Pulmonary artery endothelial cell (primary cell): Measurements from ENCODE around the gene TIPARP. TPM values are rescaled to one million over a fixed set of nuclear protein-coding genes. Genes with fewer than 3 reads are reported as not detected.
"Not testable (repeated sequence)": the region's sequence is repeated elsewhere in the genome, so short reads cannot be mapped to it uniquely, and the experiment has no call there.

Experiments
- DNase-seq: peaks from one replicate; pipeline ENCODE4 v3.0.0-alpha.2; 2011; ENCODE audit warnings: low read depth, low spot score
- total RNA-seq: library from RNA; depleted of rRNA; stranded (reverse); fragments of >200 nt; gene quantifications from 2 replicates; pipeline ENCODE4 v1.2.3, GENCODE V29; 2014

Gene TIPARP
- total RNA-seq, 1 donor from 2014 or later, result 32.7 TPM

DNA sequence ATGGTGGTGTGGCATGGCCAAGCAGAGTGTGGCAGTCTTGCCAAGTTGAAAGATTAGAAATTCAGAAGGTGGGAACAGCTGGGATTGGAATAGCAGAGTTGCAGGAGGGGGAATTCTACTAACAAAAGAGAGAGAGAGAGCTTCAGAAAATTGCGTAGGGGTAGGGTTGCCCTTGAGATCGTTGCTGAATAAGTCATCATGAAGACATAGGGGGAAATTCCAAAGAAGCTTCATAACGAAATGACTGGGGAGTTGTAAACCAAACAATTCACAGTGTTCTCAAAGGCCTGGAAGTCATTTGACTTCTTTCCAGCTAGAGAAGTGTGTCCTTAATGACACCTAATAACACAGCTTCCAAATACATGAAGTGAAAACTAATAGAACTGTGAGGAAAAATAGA lies 26.3 kb upstream of the TIPARP start:
- DNase-seq, result no peak

DNA sequence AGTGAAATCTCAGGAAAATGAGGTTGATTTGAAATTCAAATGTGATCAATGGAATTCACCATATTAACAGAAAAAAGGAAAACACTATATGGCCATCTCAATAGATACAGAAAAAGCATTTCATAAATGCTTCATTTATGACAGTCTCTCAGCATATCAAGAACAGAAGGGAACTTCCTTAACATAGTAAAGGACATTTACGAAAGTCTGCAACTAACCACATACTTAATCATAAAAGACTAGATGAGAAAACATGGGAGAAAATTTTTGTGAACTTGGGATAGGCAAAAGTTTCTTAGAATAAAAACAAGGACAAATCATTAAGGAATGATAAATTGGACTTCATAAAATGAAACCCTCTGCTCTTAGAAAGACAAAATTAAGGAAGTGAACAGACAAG lies 24.7 kb upstream of the TIPARP start:
- no peak for DNase-seq

DNA sequence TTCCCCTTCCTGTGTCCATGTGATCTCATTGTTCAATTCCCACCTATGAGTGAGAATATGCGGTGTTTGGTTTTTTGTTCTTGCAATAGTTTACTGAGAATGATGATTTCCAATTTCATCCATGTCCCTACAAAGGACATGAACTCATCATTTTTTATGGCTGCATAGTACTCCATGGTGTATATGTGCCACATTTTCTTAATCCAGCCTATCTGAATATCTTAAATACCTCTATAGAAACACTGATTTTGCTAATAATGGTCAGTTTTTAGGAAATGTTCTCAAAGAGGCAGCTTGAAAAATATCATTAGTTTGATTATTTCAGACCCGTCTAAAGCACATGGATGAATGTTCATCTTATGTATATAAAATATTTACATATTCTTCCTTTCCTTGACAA lies 21.7 kb upstream of the TIPARP start:
- not testable (repeated sequence) for DNase-seq

DNA sequence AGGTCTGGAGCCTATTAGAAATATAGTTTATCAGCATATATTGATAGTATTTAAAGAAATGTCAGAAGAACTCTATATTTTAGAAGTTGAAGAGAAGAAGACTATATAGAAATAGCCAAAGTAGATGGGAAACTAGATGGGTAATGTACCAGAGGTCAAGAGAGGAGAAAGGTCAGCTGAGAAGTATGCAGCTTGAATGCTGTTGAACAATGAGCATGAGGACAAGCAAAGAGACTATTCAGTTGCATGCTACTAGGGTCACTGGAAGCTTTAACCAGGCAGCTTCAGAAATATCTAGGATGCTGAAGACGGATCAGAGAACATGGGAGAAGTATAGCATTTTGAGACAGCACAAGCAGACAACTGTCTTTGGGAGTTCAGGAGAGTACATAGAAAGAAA lies 19.6 kb upstream of the TIPARP start:
- DNase-seq, result no peak

DNA sequence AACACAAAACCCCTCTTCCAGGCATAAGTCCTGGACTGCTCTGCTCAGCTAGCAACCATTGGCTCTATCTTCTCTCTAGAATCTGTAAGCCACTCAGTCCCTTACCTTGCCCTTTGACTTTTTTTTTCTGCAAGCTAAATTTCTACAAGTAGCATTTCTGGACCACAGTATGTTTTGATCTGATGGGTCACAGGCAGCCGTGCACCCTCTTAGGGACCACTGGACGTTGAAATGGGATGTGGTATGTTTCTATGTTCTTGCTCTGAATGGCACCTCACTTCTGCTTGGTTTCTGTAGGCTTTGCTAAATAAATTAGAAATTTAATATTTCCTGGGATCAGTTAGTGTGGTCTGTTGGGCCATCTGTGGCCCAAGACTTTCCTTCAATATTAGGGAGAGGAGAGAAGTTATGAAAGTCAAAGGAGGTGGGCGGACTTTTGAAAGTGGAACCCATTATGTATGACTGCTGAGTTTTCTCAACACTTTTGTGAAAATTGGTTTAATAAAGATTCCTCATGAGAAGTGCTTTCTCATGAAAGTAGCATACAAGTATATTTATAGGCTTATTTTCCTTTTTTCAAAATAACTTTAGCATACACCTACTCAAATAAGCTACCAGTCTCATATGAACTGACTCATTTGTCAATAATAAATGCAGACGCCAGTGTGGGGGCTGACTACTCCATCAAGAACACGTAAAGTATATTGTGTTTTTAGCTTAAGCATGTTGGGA lies 18.4 kb upstream of the TIPARP start:
- no peak for DNase-seq

DNA sequence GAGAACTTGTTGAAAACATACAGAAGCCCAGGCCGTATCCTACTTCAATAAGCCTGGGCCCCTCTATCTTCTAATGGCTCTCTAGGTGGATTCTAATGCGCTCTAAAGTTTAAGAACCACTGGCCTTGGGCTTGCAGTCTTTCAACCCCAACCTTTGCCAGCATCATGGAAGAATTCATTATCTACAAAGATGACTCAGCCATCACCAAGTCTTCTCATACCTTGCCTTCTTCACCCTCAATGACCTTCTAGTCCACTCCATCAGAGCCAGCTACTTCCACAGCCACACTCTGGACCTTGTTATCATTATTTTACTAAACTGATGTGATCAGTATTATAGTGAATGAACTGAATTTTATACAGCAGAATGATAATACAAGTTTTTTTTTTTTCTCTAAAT lies 16.9 kb upstream of the TIPARP start:
- DNase-seq, result no peak

DNA sequence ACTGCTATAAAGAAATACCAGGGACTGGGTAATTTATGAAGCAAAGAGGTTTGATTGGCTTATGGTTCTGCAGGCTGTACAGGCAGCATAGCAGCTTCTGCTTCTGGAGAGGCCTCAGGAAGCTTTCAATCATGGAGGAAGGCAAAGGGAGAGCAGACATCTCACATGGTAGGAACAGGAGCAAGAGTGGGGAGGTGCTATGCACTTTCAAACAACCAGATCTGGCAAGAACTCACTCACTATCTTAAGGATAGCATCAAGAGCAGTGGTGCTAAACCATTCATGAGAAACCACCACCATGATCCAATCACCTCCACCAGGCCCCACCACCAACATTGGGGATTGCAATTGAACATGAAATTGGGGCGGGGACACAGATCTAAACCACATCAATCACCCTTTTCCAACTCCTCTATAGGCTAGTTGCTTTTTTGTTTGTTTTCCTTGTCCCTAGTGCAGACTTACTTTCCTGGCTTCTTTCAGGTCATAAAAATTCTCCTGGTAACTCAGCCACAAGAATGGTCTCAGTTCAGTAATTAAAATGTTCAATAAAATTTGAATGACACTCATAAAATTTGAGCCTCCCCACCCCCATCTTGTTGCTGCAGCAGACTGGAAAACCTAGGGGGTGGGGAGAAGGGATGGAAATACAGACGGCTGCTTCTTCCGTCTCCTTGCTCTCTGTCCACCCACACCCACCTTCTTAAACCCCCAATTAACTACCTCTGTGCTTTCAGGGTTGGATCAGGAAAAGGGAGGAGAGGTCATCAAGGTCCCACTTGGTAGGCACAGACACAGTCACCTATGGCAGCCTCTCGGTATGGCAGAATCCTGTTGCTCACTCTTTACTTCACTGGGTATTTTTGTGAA lies 16.3 kb upstream of the TIPARP start:
- DNase-seq, result no peak

DNA sequence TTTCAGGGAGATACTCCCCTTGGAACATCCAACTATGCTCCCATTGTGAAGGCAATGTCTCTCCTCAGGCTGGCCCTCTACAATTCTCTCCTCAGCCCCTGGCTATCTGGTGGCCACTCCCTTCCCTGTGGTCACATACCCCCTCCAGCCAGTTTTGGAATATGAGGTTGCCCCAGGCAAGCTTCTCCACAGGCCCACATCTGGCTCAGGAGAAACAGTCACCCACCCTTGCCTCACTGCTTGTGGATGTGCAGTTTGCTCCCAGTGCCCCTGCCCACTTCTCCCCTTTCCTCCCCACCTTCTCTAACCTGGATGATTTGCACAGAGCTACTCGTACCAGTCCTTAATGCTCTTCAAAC lies 15.7 kb upstream of the TIPARP start:
- DNase-seq, result no peak

DNA sequence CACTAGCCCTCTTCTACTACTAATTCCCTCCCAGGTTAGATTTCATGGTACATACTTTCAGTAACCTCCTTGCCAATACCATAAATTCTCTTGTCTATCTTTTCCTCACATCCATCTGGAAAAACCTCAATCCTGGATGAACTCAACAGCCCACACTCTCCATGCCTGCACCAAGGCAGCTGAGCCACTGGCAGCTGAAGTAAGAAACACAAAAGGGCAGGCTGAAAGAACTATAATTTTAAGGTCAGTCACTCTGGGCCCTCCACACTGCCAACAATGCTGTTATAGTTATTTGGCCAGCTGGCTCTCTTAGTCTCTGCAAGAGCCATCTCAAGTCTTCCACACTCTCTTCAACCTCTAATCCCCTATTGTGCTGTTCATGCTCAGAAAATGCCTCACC lies 15.1 kb upstream of the TIPARP start:
- DNase-seq, result no peak

DNA sequence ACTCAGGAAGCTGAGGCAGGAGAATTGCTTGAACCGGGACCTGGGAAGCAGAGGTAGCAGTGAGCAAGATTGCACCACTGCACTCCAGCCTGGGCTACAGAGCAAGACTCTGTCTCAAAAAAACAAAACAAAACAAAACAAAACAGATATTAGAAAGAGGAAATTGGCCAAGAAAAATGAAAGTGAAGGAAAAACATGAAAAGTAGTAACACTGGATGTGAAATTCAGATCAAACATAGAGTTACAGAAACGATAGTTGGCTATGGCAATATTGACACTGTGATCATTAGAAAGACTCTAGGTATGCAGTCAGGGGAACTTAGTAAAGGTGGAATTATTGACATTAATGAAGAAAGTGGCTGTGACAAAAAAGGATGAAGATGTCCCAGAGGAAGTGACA lies 13.2 kb upstream of the TIPARP start:
- no peak for DNase-seq

DNA sequence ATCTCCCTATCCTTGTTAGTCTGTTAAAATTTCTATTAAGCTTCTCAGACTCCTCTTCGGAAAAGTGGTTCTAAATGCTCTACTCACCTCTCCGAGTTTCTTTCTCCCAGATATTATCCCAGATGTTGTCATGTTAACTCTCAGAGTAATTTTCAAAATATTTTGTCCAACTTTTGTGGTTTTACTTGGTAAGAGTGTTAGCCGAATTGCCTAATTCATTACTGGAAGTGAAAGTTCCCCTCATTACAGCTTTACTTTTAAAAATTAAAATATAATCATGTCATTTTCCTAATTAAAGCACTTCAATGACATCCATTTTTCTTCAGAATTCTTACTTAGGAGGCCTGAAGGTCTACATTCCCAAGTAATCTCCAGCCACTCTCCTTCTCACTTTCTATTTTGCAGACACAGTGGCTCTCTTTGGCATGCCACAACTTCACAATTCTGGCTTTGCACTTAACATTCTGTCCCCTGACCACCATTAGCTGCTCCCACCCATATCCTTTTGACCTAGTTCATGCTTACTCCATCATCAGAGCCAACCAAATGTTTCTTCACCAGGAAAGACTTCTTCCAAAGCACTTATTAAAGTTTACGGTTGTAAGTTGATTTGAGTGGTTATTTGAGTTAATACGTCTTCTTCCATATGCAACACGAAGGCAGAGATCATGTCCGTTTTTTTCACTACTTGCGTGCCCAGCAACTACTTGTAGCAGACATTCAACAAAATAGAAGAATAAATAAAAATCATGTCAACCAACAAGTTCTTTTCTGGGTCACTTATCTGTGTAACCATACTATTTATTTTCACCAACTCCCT lies 10.2 kb upstream of the TIPARP start:
- no peak for DNase-seq

DNA sequence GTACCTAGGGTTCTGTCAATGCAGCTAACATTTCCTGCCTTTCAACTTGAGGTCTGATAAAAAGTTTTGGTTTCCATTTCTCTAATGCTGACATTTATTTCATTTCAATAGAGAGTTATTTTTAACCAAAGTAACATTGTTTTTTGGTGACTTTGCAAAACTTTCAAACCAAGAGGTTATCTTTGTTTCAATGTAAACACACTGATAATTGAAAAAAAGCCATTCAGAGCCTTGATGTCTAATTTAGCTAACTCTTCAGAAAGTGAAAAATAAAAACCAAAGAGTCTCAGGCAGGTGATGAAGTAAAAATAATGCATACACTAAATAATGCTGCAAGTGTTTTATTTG lies 9.6 kb upstream of the TIPARP start:
- no peak for DNase-seq

DNA sequence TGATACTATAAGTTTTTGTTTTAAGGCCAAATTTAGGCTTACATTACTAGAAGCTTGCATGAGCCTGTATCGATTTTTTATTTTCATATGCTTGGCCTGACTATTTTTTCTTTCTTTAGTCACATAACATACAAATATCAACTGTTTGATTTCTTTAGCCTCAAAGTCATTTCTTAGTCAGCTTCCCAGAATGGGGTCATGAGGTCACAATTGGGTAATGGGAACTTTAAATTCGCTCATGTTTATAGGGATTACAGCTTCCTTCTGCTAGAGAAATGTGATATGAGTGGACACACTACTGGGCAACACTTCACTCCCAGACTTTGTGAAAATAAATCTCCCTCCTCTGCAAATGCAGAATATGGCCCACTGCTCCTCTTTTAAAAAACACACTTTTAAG lies 9.1 kb upstream of the TIPARP start:
- no peak for DNase-seq

DNA sequence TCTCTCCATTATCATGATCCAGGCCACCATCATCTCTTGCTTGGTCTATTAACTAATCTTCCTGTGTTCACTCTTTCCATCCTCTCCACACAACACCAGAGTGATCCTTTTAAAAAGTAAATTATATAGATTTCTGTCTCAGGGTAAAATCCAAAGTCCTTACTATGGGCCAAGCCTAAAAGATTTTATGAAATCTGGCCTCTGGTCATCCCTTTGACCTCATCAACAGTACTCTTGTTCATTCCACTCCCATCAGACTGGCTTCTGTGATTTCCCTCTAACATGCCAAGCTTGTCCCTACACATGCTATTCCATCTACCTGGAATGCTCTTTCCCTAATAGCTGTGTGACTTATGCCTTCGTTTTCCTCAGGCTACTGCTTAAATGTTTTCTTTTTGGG lies 8.3 kb upstream of the TIPARP start:
- DNase-seq, result no peak

DNA sequence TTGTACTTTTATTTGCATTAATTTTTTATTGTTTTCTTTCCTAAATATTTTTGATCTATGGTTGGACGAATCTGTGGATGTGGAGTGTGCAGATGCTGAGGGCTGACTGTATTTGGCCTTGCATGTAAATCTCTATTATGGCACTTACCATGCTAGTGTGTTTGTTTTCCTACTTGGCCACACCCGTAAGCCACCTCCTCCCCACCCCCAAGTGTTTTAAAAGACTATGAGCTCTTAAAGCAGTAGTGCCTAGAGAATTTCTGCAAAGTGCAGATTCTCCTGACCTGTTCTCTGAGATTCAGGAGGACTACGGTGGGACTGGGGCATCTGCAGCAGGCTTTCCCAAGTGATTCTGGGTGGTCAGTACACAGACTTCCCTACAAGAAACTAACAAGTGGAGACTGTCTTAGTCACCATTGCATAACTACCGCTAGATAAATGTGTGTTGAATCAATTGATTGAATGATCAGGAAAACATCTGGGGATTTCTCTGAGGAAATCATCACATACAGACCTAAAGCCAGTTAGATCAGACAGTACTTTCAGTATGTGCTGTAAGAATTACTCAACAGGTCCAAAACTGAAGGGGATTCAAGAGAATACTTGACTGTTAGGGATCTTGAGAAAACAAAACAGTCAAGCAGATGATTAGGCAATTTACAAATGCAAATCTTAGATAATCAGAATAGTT lies 6.2 kb upstream of the TIPARP start:
- DNase-seq, result no peak

DNA sequence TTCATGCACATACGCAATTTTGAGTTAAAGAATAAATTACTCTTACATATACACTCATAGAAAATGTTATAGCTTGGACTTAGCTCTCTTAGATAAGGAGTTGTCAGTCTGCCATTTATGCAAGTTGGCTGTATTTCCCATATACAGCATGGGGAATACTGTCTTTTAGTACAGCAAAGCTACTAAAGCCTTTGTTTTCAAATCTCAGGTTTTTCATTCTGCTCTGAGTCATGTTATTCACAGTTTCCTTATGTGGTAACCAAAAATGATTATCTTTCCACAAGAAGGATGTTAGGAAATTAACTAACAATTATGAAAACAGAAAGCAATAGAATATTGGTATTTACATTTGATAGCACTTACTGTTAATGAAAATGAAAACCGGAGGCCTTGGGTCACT lies 4.3 kb upstream of the TIPARP start:
- DNase-seq, result no peak

DNA sequence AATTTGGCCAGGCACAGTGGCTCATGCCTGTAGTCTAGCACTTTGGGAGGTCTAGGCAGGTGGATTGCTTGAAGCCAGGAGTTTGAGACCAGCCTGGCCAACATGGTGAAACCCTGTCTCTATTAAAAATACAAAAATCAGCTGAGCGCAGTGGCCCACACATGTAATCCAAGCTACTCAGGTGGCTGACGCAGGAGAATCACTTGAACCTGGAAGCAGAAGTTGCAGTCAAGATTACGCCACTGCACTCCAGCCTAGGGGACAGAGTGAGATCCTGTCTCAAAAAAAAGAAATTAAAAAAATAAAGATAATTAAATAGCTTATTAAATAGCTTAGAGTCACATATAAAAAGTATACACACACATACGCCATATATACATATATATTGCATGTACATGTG lies 3.7 kb upstream of the TIPARP start:
- no peak for DNase-seq

DNA sequence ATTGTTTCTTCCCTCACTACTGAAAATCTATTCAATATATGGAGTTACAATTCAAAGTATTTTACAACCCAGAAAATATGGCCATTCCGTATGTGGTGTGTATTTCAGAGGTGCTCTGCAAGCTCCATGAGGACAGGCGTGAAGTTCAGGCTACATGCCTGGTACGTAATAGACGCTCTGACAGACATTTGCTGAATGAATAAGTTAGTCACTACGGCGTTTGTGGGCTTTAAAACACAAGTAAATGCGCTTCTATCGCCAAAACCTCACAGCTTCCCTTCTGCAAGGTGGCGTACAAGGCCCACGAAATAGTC lies 701 bp upstream of the TIPARP start:
- DNase-seq, result no peak

DNA sequence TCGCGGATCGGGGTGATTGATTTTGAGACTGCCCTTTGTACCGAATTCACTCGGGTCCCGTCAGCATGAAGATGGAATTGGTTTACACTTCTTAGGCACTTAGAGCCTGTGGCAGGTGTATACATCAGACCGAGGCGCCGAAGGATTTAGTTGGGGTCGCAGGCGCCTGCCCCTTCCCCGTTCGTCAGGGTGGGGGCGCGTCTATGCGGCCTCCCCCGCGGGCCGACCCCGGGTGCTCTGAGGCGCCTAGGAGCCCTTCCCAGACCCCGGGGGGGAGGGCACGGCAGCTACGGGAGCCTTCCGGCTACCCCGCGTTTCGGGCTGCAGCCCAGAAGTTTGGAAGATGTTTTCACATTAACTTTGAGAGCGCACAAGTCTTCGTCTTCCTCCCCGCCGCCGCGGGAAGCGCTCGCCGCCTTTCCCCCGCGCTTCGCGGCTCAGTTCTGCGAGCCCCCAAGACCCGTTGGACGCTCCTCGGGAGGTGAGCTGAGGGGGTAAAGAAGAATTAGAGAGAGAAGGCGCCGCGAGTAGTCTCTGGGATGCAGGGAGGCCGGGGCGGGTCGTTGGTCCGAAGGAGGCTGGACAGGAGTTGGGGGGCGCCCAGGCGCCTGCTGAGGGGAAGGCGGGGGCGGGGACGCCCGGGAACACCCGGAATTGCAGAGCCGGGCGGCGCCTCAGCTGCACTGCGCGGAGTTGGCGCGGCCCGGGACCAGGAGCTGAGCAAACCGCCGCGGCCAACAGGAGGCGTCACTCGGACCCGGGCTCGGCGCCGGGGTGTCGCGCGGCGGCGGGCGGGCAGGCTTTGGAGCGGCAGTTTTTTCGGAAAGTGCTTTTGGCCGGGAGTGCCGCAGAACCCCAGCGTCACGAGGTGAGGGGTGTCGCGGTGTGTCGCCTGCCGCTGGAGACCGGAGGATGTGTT lies 780 bp downstream of the TIPARP start:
- DNase-seq, result no peak

DNA sequence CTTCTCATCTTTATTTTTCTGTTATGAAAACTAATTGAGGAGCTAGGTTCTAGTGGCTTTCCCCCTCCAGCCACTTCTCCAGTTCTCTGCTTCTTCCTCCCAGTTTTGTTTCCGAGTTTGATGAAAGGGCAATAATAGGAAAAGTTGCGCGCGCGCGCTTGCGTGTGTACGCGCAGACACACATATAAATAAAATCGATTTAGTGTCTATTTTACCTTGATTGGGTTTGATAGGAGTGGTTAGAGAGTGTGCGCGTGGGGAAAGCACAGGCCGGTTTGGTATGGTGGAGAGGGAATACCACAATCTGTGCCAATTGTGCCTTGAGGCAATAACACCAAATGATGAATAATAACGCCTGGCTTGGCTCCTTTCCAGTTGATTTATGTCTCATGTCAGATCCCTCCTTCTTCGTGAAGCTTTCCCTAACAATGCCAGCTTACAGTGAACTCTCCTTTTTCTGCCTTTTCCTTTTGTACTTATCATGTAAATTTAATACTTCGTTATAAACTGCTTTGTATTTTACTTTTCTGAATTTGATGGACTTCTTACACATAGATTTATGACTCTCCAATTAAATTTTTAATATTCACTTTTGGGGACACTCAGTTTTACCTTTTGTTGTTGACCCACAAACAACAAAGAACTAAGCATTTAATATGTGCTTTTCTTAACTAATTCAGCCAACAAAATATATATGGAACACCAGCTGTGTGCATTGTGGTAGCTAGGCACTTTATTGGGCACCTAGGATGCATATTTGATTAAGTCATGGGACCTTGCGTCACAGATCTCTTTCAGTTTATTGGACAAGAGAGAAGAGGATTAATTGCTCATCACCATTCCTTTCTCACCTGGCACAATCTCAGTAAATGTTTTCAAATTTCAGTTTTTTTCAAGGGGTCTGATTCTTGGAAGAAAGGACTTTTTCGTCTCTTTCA lies 1.7 kb downstream of the TIPARP start:
- peak; percentile 81 for DNase-seq
